Stimulated activated CD4-positive, alpha-beta T cell treated with anti-CD3 and anti-CD28 coated beads, Interleukin-1b, Interleukin-23, amount 100 ng/mL, for 1 hour (primary cell): ENCODE data around the gene ZNF573.

Experiments used
- DNase-seq, 2 donors: peaks; one replicate each; pipeline ENCODE4 v3.0.0-alpha.2; 2020; ENCODE audit warnings: low read depth in 2 of 2

The ZNF573 gene

DNA sequence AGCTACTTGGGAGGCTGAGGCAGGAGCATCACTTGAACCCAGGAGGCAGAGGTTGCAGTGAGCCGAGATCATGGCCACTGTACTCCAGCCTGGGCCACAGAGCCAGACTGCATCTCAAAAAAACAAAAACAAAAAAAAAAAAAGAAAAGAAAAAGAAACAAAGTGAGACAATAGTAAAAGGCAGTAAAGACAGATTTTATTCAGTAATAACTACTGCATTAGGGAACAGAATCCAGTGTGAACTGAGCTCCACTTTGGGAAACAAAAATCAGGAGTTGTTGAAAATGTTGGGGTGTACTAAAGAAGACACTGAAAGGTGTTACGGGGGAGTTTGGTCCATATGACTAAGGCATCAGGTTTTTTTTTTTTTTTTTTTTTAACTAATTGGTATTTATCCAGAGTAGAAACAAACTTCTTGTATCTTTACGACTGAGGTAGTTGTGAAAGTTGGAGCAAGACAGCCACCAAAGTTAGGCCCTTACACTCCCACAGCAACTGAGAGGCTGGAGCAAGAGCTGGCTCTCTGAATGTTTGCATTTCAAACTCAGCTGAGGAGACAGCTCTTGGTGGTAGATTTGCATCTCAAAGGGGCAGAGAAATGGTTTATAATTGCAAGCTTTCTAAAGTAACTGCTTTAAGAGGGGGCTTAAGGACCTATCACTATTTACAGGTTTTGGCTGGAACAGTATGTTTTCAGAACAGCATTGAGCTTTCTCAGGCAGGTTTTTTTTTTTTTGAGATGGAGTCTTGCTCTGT, 84.1 kb downstream of the ZNF573 start:
- DNase-seq = no peak

- no peak for DNase-seq
Observed at GRCh38 chr19:37692956-37693620, 86.3 kb downstream of the ZNF573 start.

GRCh38 chr19:37691881-37692504, 87.4 kb downstream of the ZNF573 start:
- peak; percentile 37 to 51 for DNase-seq
